H54 (cell line): ENCODE measurements around the gene SLC16A11.

Experiments
- DNase-seq: peaks from one replicate; pipeline ENCODE4 v3.0.0; 2011; ENCODE audit warnings: low spot score, mixed read lengths; ENCODE audit not compliant: insufficient read length
- FAIRE-seq: peaks from 3 replicates; lab custom pipeline; 2011; peaks lifted over from hg19 to GRCh38; lab: Jason Lieb, UNC
- POLR2A ChIP-seq: IDR thresholded peaks from 2 replicates; pipeline ENCODE4 v1.6.1; 2011; ENCODE audit warnings: low read depth, mild to moderate bottlenecking, low read length

Gene SLC16A11

DNA sequence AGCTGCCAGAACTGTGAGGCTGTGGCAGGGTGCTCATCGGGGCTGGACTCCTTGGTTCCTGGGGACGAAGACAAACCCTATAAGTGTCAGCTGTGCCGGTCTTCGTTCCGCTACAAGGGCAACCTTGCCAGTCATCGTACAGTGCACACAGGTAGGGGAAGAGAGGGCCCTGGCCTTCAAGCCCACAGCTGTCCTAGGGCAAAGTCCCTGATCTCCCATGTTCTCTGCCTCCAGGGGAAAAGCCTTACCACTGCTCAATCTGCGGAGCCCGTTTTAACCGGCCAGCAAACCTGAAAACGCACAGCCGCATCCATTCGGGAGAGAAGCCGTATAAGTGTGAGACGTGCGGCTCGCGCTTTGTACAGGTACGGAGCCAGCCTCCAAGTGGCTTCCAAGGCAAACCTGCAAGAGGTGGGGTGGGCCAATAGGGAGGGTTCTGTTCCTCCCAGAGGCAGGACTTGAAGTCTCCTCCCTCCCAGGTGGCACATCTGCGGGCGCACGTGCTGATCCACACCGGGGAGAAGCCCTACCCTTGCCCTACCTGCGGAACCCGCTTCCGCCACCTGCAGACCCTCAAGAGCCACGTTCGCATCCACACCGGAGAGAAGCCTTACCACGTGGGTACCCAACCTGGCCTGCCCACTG is 17.3 kb downstream of the SLC16A11 start:
- FAIRE-seq (no peak), DNase-seq (no peak)
- no peak for TF ChIP-seq POLR2A

DNA sequence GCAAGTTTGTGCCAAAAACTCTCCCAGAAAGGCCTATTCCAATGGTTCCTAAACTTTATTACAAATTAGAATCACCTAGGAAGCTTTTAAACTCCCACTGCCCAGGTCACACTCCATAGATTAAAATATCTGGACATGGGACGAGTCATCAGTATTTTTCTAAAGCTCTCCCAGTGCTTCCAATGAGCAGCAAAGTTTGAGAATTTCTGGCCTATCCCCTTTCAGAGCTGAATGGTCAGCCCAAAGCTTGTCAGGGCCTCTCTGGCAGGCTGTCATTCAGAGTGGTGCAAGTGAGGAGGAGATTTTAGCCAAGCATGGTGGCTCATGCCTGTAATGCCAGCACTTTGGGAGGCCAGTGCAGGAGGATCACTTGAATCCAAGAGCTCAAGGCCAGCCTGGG is 18.6 kb downstream of the SLC16A11 start:
- DNase-seq (no peak), FAIRE-seq (no peak)
- TF ChIP-seq POLR2A = no peak

DNA sequence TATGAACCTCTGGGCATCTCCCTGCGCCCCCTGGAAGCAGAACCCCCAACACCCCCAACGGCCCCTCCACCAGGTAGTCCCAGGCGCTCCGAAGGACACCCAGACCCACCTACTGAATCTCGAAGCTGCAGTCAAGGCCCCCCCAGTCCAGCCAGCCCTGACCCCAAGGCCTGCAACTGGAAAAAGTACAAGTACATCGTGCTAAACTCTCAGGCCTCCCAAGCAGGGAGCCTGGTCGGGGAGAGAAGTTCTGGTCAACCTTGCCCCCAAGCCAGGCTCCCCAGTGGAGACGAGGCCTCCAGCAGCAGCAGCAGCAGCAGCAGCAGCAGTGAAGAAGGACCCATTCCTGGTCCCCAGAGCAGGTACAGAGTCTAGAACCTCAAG is 19.5 kb downstream of the SLC16A11 start:
- FAIRE-seq = no peak
- TF ChIP-seq POLR2A = no peak
- no peak for DNase-seq

DNA sequence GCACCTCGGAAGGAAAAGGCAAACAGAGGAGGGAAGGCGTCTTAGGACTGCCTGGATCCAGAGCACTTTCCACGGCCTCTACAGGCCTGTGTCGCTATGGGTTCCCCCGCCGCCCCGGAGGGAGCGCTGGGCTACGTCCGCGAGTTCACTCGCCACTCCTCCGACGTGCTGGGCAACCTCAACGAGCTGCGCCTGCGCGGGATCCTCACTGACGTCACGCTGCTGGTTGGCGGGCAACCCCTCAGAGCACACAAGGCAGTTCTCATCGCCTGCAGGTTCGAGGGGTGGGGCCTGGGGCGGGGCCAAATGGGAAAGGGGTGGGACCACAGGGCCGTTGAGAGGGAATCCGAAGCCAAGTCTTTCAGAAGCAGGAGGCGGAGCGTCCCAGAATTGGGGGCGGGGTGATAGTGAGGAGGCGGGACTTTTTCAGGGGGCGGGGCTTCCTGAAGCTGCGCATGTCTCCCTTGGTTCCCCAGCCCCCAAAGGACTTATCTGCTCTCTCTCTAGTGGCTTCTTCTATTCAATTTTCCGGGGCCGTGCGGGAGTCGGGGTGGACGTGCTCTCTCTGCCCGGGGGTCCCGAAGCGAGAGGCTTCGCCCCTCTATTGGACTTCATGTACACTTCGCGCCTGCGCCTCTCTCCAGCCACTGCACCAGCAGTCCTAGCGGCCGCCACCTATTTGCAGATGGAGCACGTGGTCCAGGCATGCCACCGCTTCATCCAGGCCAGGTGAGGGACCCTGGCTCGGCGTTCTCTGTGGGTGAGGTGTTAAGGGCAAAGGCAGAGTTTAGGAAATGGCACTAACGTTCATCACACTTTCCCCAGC is 20.1 kb downstream of the SLC16A11 start:
- no peak for TF ChIP-seq POLR2A
- DNase-seq (no peak), FAIRE-seq (no peak)

DNA sequence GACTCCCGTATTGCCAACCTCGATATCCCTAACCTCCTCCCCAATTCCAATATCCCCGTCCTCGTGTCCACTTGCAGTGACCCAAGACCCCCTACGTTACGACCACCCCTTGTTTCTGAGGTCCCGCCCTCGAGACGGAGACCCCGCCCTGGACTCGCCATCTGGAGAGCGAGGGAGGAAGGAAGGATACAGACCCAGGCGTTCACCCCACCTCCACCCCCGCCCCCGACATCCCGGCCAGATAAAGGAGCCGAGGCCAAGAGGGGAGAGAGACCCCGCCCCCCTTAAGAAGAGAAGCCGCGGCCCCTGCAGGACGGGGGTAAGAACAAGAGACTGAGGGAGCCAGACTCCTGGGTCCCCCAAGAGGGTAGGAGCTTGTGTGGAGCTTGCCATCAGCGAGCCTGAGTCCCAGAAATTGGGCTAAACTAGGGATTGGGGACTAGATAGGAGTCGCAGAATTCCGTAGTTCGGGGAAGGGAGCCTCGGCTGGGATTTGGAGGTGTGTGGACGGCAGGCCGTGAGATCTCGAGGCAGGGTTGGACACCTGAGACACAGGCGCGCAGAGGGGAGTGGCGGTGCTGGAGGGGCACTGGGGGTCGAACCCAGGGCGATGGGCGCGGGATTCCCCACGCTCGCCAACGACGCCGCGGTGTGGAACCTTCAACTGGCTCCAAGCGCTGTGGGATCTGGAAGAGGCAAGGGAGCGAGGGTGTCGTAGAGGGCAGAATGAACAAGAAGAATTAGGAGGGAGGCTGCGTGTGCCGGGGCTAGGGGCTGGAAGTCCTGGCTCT is 20.9 kb downstream of the SLC16A11 start, which contains the start of gene BCL6B:
TSS of gene BCL6B (plus strand) at position 270 of the 791 bp plus-strand sequence. CDS start 622 bp downstream, outside the sequence.
- TF ChIP-seq POLR2A = no peak
- FAIRE-seq (no peak), DNase-seq (no peak)

DNA sequence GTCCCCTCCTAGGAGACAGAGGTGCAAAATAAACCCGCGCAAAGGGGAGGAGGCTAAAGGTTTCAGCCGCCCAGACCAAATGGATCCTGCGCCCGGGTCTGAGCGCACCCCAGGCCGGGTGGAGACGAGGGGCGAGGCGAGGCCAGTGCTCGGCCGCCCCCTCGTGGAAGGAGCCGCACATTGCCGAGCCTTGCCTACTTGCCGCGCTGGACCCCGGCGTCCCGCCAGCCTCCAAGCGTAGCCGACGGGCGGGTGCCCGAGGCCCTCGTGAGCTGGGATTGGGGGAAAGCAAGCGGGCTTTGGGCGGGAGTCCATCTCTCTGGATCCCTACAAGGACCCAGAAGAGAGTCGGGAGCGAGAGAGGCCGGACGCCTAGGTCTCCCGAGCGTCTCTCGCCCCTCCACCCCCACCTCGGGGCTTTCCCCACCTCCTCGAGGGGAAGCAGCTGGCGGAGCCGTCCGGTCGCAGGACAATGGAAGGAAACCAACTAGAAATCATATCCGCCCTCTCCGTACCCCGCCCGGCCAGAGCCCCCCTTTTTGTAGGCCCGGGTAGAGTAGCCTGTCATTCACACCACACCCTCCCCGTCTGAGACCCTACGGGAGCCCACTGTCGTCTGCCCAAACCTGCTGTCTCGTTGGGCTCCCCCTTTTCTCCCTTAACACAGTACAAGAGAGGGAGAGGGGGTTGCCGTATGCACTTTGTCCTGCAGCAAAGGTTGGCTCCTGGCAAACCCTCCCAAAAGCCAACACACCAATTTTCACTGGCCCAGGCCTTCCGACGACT is 21.7 kb downstream of the SLC16A11 start:
- DNase-seq (peak; percentile 71), FAIRE-seq (no peak)
- TF ChIP-seq POLR2A = no peak

DNA sequence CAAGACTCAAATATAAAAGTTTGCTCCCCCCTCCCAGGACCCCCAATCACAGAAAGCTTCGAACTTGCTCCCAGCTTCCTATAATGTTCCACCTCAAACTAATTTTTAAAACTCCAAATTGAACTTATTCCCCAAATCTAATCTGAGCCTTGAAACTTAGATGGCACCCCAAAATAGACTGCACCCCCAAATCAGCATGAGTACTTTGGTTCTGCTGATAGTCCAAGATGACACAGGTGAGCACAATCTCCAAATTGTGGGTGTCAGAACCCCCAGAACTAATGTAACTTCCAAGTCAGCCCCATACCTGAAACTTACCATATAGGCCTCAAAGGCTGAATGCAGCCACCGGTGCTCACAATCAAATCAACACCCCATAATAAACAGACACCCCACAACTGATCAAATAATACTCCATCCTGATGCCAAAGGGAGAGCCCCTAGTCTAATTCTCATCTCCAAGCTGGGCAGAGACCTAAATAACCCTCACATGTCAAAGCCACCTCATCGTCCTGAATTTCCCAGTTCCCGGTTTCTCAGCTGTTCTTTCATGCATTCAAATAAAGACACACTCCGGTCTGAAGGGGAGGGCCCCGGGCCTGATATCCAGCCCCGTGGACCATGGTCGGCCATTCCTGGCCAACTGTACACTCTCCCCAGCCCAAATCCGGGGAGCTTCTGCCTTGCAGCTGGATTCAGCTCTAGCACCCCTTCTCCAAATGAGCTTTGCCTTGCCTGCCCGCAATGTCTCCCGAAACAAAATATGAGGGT is 22.8 kb downstream of the SLC16A11 start:
- no peak for TF ChIP-seq POLR2A
- no peak for FAIRE-seq
- no peak for DNase-seq

DNA sequence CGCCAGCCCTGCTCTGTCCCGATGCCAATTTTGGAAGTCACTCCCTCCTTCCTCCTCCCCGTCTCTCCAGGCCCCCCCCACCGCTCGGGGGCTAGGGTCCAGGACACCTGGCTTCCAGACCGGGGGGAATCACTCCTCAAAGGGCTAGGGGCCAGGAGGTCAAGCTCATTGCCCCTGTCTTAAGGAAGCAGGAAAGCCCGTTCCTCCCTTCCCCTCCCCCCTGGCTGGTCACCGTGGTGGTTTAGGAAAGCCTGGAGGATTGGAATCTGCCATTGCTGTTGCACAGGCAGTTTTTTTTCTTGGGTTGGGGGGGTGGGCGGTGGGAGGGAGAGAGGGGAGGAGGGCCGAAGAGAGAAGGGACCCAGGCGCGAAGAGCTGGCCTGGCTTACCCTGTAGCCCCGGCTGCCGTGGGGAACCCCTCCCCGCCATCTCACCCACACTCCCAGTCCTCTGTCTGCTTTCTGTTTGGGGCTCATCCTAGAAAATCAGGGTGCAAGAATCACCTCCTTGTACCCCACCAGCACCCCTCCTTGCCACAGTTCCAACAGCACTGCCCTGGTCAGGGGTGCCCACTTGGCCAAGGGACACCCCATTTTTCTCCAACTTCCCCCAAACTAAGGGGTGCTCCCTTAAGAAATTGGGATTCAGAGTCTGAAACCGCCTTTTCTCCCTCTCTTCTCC is 23.9 kb downstream of the SLC16A11 start:
- DNase-seq = peak; percentile 54
- TF ChIP-seq POLR2A = no peak
- no peak for FAIRE-seq

DNA sequence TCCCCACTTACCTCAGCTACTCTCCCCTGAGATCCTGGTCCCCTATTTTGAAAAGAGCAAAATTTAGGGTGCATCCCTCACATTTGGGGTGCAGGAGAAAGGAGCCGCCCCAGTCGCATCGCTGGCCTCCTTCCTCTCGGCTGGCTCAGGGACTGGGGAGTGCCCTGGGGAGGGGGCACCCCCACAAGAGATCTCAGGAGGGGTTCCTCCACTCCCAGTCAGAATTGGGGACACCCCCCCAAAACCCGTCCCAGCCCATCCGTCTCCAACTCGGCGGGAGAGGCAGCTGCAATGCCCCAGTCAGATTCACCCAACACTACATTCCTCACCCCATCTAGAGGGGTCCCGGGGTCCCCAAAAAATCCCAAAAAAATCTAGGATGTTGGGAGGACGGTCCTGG is 24.5 kb downstream of the SLC16A11 start:
- FAIRE-seq (no peak), DNase-seq (no peak)
- no peak for TF ChIP-seq POLR2A

DNA sequence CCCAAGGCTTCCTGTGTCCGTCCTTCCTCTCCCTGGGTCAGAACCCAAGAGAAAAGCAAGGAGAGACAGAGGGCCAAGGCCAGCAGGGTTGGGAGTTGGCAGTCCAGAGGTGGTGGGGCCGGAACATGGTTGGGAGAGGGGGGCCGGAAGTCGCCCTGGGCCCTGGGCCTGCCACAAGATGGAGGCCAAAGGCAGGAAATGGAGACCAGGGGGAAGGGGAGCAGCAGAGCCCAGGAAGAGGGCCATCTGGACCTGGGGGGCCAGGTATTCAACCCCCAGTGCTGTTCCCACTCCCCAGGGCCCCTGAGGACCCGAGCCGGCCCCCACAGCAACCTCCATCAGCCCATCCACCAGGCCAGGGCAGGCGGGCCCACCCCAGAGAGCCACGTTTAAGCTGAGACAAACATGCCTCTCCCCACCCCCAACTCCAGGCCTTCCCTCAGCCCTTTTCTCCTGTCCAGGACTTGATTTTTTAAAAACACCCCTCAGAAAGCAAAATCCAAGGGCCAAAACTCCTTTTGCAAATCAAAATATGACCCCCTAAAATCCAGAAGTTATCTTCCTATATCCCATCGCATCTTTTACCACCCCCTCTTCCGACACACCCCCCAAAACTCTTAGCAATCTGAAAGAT is 25.4 kb downstream of the SLC16A11 start:
- DNase-seq (no peak), FAIRE-seq (no peak)
- no peak for TF ChIP-seq POLR2A

DNA sequence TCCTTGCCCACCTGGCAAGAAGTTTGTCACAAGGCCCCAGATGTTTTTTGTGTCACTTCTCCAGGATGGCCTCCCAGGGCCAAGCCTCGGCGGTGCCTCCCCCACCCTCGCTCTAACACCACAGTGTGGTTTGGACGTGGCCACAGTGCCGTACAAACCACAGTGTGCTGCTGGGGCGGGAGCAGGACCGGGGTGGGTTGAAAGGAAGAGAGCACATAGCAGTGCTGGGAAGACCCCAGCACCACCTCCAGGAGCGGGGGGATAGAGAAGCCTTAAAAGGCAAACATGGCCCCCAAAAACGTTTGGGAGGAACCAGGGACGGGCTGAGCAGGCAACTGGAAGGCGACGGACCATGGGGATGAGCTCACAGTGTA is 26.1 kb downstream of the SLC16A11 start:
- TF ChIP-seq POLR2A = no peak
- no peak for FAIRE-seq
- DNase-seq = no peak
